GM18511 (cell line): ENCODE results near the gene GFI1B.
"Not testable (repeated sequence)": the region's sequence is repeated elsewhere in the genome, so short reads cannot be mapped to it uniquely, and the experiment has no call there.

Experiments used
- ATAC-seq: cut with Tn5 transposase; IDR thresholded peaks from one replicate; pipeline ENCODE4 v1.9.1; 2021; ENCODE audit warnings: mild to moderate bottlenecking, moderate library complexity; ENCODE audit not compliant: unreplicated experiment

GFI1B gene

DNA sequence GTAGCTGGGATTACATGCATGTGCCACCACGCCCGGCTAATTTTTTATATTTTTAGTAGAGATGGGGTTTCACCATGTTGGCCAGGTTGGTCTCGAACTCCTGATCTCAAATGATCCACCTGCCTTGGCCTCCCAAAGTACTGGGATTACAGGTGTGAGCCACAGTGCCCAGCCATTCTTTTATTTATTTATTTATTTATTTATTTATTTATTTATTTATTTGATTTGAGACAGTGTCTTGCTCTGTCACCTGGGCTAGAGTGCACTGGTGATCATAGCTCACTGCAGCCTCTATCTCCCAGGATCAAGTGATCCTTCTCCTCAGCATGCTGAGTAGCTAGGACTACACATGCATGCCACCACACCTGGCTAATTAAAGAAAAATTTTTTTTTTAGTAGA, 10.6 kb upstream of the GFI1B start:
- ATAC-seq, result not testable (repeated sequence)

DNA sequence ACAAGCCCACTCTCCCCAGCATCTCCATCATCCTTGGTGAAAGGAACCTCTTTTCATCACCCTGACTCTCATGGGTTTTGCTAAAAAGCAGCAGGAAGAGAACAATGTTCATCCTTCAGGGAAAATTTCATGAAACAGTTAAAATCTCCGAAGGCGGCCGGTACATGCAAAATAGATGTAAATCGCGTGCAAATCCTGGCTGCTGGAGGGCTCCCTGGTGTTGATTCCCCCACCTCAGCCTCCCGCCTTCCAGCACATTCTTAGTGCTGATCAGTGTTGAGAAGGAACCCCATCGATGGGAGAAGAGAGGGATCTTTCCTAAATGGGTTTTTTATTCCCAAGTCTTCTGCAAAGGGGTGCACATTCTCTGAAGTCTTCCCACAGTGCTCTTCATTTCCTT, 8.7 kb upstream of the GFI1B start:
- no peak for ATAC-seq

DNA sequence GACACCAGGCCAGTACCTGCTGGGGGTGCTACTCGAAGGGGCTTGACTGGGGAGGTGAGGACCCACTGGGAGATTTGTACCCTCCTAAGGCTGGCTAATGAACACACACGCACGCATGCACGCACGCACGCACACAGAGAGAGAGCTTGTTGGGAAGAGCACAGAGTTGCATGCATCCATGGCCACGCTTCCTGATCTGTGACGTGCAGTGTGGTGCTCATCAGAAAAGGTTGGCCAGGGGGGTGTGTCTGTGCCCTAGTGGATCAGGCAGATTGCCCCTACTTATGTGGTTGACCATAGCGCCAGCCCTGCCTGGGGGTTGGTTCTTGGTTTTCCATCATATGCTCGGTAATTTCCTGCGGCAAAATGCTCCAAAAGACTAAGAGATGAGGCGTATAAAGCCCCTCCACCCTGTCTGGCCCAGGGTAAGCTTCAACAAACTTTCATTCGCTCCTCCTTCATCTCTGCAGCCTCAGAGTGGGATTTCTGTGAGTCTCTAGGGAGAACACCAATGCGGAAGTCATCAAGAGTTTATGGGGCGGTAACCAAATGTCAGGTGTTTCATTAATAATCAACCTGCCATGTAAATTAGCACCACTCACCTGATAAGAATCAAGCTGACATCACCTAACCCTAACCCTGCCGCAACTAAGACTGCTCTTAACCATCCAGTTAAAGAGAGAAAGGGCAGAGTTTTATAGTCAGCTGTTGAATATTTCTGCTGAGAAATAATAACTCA, 8.0 kb upstream of the GFI1B start:
- ATAC-seq, result no peak

DNA sequence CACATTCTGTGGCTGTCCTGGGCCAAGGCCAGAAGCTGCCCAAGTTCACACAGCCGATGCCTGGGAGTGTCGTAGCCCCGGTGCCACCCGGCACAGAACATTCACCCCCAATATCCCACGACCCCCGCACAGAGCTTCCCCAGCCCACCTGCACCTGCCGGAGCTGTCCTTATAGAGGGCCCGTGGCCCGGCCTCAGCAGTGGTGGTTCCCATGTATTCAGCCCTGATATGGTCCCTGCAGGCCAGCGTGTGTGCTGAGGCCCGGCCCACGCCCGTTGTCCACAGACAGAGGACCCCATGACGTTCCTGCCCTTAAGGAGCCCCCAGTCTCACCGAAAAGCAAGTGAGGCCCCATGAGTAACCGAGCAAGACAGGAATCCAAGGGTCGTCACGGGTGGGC, 5.3 kb upstream of the GFI1B start:
- ATAC-seq, result no peak

DNA sequence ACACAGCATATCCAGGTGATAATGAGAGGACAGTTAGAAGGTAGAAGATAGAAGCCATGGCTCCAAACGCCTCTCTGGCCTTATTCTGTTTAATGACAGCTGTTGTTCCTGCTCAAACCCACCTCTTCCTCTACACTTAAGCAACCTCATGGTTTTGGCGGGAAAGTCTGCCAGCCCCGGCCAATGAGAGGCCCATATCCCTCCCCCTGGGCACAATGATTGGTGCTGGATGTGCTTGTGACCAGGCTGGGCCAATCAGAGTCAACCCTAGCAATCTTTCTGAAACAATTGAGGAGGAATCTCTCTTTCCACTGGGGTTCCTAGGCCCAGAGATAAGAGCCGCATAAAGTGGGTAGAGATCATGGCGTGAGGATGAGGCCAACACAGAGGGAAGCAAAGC, 4.8 kb upstream of the GFI1B start:
- ATAC-seq, result no peak

DNA sequence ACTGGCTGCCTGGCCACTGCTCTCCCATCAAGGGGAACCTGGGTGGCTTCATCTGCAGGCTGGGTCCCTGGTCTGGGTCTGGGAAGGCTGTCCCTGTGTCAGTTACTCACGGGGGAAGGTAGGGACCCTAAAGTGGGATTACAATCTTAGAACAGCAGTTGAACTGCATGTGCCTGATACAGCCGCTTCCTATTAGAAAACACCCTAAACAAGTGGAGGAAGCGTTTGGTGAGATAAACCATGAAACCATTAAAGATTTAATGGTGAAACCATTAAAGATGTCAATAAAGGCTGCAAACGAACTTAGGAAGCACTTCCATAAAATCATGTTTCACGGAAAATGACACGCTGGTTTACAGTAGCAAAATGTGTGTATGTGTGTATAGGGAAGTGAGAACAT, 2.5 kb upstream of the GFI1B start:
- no peak for ATAC-seq

DNA sequence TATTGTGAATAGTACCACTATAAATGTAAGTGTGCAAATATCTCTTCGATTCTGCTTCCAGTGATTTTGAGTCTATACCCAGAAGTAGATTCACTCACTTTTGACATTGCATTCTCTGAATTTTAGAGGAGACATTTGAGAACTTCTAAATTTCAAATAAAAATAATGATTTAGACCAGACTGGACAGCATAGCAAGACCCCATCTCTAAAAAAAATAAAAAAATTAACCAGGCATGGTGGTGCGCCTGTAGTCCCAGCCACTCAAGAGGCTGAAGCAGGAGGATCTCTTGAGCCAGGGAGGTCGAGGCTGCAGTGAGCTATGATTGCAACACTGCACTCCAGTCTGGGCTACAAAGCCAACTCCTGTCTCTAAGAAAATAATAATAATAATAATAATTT, 1.9 kb upstream of the GFI1B start:
- ATAC-seq, result no peak

DNA sequence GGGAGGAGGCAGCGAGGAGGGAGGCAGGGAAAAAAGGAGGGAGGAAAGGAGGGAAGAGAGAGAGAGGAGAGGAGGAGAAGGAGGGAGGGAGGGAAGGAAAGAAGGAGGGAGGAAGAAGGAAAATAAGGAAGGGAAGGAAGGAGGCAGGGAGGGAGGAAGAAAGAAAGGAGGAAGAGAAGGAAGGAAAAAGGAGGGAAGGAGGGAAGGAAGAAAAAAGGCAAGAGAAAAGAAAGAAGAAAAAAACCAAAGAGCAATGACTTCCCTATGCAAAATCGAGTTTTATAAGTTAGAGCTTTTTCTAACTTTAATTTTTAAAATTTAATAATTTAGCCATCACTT, 413 bp upstream of the GFI1B start:
- no peak for ATAC-seq

DNA sequence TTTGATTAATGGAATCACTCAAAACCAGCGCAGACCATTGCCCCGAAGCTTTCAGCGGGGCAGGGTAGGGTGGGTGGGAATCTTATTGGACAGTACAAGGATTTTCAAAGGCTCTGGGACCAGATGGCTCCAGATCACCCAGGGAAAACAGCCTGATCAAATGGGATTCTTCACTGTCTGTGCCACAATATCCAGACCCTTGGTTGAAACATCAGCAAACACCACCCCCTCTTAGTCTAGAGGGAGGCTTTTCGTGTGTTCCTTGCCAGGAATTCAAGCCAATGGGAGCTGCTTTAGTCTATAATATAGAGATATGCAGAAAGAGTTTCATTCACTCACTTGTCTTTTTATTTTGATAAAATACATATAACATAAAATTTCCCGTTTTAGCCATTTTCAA, 1.7 kb downstream of the GFI1B start:
- no peak for ATAC-seq

DNA sequence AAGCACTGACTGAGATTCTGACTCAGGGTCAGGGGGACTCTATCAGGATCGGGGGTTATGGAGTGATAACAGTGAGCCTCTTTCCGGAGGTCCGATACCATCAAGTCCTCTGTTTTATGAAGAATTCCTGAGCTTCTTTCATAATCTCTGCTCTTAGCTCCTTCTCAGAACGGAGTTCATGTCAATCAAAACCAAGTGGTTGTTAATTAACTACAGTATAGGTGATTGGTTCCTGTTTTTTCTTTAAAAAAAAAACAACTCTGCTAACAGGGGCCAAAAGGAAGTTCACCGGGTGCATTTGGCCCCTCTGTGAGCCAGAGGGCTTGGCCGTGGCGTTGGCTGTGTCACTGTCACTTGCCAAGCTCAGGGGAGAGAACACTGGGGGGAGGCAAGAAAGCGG, 4.0 kb downstream of the GFI1B start:
- peak; percentile 69 for ATAC-seq

DNA sequence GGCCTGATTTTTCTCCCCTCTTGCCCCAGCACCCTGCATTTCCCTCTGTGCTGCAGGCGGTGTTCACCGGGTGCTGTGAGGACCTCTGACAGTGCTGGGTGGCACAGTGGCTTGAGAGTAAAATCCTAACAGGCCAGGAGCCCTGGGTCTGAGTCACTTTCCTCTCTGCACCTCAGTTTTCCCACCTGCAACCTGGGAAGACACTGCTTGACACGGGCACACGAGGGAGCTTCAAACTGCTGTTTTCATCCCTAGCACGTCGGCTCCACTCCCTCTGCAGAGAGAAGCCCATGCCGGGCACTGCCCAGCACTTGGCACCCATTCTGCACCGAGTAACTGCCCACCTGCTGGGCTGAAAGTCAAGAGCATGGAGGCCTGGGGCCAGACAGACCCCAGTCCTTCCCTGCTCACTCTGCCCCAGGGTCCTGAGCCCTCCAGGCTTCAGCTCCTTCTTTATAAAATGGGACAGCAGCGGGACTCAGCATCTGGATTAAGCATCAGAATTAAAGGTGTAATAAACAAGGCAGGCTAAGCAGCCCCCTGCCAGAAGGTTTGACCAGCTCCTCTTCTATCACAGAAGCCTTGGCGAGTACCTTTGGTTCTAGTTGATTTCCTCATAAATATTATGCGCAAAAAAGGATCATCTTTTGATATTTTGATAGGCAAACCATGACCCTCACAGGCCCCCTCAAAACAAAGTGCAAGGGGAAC, 5.2 kb downstream of the GFI1B start:
- ATAC-seq, result no peak

DNA sequence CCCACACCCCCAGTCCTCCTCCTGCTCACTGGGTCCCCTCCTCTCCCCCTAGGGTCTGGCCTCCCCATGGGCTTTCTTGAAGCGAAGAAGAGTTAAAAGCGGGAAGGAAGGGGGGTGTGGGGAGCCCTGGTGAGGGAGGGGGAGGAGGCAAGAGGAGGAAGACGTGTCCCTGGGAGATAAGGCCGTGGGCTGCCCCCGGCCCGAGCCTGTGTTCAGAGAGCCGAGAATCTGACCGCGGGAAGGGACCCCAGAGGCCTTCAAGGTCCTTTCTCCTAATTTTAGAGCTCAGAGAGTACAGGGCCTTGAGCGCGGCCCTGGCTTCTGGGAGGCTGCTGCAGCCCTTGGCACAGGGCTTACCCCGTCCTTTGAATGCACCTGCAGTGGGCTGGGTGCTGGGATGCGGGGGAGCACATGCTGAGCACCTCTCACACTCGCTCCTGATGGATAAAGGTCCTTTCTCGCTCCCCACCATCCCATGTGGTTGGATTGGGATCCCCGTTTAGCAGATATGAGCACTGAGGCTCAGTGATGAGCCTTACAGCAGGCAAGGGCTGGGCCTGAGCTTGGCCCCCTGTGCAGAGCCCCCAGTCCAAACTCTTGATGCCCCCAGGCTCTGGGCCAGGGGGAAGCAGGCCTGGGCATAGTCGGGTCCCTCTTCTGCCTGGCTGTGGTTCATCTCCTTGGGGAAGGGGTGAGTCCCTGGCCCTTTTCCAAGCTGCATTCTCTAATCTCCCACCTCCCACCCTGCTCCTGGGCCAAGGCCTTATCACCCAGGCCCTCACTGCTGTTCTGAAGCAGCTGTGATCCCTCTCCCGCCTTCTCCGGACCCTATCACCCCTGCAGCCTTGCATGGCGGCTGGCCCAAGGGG, 5.9 kb downstream of the GFI1B start:
- no peak for ATAC-seq

DNA sequence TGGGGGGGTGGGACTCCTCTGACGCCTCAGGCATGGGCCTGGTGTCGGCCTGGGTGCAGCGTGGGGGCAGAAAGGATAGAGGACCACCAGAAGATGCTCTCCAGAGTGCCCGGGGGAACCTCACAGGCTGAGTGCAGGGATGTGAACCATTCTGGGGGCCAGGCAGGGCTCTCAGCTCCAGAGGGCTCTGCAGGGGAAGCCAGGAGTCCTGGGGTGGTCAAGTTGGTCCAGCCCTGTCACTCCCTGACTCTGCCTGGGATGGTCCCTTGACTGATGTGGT, 6.5 kb downstream of the GFI1B start:
- no peak for ATAC-seq

DNA sequence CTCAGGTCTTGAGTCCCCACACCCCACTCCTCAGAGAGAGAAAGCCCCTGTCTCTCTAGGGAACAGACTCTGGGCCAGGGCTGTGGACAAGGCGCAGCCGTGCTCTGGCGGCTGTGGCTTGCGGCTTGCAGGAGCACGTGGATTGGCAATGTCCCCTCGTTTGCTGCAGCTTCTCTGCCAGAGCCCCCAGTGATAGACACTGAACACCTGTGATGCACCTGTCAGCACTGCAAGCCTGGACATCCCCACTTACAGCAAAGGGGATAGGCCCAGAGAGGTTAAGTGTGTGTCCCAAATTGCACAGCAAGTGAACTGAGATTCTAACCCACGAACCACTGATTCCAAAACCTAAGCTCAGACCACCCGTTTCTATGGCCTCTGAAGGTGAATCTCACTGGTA, 7.0 kb downstream of the GFI1B start:
- ATAC-seq, result no peak

DNA sequence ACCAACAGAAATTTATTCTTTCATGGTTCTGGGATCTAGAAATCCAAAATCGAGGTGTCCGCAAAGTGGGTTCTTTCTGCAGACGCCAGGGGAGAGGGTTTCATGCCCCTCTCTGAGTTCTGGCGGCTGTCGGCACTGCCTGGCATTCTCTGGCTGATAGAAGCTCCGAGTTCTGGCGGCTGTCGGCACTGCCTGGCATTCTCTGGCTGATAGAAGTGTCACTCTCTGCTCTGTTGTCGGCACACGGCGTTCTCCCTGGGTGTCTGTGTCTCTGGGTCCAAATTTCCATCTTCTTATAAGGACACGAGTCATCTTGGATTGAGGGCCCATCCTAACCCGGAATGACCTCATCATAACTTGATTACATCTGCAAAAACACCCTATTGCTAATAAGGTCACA, 7.6 kb downstream of the GFI1B start:
- ATAC-seq, result no peak

DNA sequence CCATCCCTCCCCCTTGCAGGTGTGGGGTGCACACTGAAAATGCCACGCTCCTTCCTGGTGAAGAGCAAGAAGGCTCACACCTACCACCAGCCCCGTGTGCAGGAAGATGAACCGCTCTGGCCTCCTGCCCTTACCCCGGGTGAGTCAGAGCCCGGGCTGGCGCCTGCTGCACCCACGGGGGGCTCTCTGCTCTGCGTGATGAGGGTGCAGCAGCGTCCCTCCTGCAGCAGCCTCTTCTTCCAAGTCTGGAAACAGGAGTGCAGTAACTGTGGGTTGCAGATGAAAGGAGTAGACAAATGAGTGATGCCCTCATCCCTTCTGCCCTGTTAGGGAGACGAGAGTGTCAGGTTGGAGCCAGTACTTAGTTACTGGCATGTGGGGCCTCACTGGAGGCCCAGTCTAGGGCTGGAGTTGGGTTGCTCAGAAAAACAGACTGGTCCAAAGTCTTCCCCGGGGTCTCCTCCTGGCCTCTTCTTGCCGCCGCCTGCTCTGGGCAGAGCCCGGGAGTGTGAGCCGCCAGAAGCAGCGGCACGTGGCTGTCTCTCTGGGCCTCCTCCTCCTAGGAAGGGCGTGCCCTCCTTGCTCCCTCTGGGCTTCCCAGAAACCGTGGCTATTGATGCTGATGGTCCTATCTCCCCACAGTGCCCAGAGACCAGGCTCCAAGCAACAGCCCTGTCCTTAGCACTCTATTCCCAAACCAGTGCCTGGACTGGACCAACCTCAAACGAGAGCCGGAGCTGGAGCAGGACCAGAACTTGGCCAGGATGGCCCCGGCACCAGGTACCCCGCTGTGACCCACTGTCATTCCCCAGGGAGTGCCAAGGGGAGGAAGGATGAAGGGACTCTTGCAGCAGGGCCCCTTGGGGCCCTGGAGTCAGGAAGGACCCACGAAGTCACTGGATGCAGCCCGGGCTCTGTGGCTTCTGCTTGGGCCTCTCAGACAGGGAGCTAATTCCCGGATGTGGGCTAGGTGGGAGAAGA, 8.4 kb downstream of the GFI1B start:
- ATAC-seq, result no peak

DNA sequence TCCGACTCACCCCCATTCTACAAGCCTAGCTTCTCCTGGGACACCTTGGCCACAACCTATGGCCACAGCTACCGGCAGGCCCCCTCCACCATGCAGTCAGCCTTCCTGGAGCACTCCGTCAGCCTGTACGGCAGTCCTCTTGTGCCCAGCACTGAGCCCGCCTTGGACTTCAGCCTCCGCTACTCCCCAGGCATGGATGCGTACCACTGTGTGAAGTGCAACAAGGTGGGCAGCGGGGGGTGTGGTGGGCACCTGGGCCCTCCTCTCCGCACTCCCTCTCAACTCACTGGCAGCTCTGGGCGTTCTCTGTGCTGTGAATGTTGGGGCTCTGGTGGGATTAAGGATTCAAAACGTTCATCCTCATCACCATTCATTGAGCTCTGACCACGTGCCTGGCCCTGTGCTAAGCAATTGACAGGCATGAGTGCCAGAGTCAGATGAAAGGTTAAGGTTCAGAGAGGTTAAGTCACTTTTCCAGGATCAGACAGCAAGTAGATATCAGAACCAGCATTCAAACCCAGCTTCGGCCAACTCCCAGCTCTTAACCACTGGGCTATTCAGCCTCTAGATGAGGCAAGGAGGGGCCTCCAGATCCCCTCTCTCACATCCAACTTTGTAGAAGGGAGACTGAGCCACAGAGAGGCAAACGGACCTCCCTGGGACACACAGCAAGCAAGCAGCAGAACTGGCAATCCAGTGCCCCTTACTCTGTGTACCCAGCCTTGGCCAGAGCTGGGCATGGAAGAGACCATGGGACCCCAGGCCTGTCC, 9.9 kb downstream of the GFI1B start:
- no peak for ATAC-seq

DNA sequence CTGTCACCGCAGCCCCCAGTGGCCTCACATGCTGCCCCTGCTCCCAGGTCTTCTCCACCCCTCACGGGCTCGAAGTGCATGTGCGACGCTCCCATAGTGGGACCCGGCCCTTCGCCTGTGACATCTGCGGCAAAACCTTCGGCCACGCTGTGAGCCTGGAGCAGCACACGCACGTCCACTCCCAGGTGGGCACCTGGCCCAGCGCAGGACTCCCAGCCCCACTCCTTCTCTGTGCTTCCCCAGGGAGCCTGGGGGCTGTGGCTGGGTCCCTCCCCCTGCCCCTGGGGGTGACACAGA, 10.5 kb downstream of the GFI1B start:
- no peak for ATAC-seq

DNA sequence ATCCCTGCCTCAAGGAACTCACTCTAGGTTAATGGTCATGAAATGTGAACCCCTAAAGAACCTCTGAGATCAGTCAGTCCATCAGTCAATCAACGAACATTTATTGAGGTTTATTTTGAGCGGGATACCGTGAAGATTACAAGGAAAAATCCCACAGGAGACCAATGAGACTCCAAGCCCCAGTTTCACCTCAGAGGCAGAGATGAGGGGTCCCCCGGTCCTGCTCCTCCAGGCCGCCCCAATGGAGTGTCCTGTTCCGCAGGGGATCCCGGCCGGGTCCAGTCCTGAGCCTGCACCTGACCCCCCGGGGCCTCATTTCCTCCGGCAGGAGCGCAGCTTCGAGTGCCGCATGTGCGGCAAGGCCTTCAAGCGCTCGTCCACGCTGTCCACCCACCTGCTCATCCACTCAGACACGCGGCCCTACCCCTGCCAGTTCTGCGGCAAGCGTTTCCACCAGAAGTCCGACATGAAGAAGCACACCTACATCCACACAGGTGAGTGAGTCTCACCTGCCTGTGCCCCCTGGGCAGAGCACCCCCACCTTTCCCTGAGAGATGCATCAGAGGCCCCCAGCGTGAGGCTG, 11.0 kb downstream of the GFI1B start:
- ATAC-seq, result no peak

DNA sequence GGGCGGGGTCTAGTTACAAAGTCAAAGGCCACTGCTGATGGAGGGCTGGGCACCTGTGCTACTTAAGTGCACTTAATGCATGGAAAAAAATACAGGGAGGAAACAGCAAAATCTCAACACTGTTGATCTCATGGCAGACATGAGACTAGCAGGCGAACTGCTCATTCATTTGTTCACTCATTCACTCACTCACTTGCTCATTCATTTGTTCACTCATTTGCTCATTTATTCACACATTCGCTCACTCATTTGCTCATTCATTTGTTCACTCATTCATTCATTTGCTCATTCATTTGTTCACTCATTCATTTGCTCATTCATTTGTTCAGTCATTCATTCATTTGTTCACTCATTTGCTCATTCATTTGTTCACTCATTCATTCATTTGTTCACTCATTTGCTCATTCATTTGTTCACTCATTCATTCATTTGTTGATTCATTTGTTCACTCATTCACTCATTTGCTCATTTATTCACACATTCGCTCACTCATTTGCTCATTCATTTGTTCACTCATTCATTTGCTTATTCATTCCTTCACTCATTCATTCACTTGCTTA, 11.6 kb downstream of the GFI1B start:
- ATAC-seq, result not testable (repeated sequence)
